CD4-positive, alpha-beta T cell treated with Interleukin-4 for 1 hour (primary cell): ENCODE data around the gene GUCA2B.

ENCODE experiments used
- DNase-seq, 2 donors: peaks; one replicate each; pipeline ENCODE4 v3.0.0-alpha.2; 2020 to 2022

Gene GUCA2B

DNA sequence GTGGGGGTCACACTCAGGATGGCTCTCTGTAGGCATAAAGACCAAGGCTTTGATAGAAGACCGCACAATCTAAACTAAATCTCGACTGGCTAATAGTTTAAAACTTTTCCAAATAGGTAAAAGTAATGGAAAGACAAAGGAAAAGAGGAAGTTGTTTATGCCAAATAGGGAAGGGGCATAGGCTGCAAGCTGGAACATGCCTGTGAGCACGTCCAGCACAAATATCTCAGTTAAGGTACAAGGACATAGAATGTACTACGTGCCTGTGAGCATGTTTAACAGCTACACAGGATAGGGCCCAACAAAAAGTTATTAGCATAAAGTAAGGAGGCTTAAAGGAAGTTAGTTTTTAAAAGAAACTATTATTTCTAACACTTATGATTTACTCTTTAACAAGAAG lies 38.9 kb downstream of the GUCA2B start:
- DNase-seq = no peak

DNA sequence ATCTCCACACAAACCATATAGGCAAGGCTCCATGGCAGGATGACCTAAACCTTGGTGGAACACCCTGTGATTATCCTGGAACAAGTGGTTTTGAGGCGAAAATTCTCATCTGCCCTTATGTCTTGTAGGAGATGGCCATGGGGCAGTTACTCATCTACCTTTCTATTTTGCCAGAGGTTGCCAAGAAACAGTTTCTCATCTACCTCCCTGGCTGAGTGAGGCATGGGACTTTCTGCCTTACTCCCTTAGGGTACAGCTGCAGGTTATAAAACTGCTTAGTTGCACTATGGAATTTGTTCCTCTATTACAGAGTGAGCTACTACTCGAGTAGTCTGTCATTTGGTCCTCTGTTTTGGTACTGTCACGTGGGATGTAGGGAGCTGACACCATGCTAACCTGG lies 42.6 kb downstream of the GUCA2B start:
- DNase-seq = no peak

DNA sequence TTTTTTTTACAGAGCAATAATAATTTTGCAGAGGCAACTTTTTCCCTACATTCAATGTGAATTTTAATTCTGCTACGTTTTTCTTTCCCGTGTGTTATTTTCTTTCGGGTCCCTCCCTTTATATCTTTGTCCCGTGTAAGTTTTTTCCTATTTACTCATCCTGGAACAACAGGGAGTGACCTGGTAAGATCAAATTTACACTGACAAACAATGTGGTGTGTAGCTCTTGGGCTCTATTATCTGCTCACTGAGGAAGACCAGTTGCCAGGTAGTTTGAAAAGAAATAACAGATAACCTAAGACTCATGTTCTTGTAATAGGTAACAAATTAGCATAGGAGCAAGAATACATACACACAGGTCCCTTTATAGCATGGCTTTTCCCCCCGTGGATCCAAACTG lies 45.0 kb downstream of the GUCA2B start:
- no peak for DNase-seq

DNA sequence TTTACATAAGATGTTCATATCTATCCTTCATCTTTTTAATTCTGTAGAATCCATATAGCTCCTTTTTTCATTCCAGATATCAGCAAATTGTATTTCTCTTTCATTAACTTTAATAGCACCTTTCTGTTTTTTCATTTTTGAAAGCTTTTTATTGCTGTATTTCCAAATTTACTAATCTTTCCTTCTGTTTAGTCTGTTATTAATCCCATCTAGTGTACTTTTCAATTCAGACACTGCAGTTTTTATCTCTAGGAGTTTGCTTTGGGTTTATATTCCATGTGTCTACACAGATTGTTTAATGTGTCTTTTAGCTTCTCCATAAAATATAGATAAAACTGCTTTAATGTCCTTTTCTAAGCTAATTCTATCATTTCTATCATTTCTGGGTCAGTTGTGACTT lies 48.8 kb downstream of the GUCA2B start:
- DNase-seq = no peak
